Anterior cingulate cortex (tissue), 58 donors: ENCODE data around the gene TRIM75.
"Not testable (repeated sequence)": the region's sequence is repeated elsewhere in the genome, so short reads cannot be mapped to it uniquely, and the experiment has no call there.

ENCODE experiments used
- DNase-seq, 58 donors: peaks; one replicate each; lab custom pipeline; 2025; lab: John Stamatoyannopoulos, UW

TRIM75 gene

DNA sequence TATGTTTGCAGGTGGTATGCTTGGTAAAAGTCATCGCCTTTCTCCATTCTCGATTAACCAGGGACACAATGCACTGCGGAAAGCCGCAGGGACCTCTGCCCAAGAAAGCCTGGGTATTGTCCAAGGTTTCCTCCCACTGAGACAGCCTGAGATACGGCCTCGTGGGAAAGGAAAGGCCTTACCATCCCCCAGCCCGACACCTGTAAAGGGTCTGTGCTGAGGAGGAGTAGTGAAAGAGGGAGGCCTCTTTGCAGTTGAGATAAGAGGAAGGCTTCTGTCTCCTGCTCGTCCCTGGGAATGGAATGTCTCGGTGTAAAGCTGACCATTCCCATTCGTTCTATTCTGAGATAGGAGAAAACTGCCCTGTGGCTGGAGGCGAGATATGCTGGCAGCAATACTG is 19.7 kb downstream of the TRIM75 start:
- DNase-seq: not testable (repeated sequence)

- DNase-seq: no peak
Observed at GRCh38 chr4:165077034-165077578, 23.4 kb downstream of the TRIM75 start.

DNA sequence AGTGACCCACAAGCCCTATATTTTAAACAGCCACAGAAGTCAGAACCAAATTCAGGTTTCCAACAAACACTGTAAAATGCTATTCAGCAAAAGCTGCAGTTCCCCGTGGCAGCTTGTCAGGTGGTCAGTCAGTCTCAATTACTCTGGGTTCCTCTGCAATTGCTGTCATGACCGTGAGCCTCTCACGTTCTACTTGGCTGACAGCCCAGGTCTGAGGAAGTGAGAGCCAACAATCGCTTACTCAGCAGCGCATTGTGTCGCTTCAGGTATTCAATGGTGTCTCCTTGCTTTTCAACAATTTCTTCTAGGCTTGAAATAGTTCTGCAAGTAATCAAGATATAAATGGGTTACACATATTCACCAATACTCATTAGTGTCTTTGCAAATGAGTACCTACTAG is 25.8 kb downstream of the TRIM75 start:
- peak in 7 of 58 donors; percentile 3 to 23 (median 7) for DNase-seq

- DNase-seq: not testable (repeated sequence)
Observed at GRCh38 chr4:165084787-165085186, 31.1 kb downstream of the TRIM75 start.

DNA sequence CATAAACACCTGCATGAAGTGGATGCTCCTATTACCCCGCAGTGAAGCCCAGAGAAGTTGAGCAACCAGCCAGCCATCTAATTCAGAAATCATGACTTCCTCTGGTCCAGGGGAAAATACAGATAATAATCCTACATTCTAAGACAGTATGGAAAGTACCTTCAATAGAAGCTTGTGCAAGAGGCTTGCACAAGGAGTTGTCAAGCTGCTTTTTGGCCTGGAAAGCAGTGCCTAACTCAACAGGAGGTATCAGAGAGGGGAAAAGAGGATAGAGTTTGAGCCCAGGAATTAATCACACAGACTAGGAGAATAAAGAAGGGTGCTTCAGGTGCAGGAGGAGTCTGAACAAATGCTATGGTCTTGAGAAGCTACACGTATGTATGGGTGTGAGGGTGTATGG is 32.3 kb downstream of the TRIM75 start:
- no peak for DNase-seq

DNA sequence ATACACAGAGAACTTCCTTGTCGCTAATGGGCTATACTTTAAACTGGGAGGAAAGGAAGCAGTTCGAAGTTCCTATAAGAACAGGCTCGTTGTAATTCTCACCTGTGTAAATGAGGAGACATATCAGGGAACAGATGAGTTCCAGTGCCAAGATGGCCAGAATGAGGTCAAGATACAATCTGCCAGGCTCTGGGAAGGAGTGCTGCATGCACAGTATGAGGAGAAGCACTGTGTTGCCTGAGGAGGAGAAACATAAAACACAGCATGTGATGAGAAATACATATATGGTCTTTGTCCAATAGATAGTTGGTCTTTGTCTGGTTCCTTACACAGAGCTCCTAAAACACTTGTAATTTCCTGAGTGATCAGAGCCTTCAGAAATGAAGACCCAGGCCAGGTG is 34.7 kb downstream of the TRIM75 start:
- no peak for DNase-seq

- not testable (repeated sequence) for DNase-seq
Observed at GRCh38 chr4:165092187-165092586, 38.5 kb downstream of the TRIM75 start.

DNA sequence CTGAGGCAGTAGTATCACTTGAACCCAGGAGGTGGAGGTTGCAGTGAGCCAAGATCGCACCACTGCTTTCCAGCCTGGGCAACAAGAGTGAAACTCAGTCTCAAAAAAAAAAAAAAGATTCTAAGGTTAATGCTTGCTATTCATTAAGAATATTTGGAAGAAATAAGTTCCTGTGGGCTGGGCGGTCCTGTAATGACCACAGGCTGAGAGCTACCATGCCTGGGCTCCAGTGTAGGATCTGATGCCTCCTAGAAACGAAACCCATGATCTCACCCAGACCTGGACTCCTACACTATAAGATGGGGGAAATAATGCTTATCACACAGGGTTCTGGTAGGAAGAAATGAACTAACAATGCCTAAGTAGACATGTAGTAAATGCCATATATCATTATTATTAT is 41.2 kb downstream of the TRIM75 start:
- DNase-seq: no peak

DNA sequence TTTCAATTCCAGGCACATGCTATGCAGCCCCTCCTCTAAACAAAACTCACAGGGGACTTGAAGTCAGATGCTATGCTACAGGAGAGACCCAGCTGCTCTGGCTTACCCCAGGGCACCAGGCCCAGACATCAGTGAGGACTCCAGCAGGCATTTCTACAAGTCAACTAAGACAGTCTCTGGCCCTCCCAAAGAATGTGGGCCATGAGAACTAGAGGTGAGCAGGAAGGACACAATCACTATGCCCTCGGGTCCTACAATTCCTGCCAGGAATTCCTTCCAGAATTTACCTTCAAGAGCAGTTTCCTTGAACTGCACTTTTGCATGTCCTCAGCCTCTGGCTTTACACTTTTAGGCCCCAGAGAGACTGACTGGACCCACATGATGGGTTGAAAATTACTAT is 41.6 kb downstream of the TRIM75 start:
- DNase-seq: no peak

- no peak for DNase-seq
Observed at GRCh38 chr4:165096776-165097175, 43.1 kb downstream of the TRIM75 start.

GRCh38 chr4:165101641-165102040 is 48.0 kb downstream of the TRIM75 start:
- no peak for DNase-seq

- DNase-seq: no peak
Observed at GRCh38 chr4:165106518-165106917, 52.9 kb downstream of the TRIM75 start.
